Measurements from ENCODE around the gene RGS11. TPM values are rescaled to one million over a fixed set of nuclear protein-coding genes. Genes with fewer than 3 reads are reported as not detected.

The RGS11 gene
- total and polyA plus RNA-seq, 9 of the 15 experiments (the other 6 are each of a cell fraction or from before 2014, with no cell fraction given), result not detected

DNA sequence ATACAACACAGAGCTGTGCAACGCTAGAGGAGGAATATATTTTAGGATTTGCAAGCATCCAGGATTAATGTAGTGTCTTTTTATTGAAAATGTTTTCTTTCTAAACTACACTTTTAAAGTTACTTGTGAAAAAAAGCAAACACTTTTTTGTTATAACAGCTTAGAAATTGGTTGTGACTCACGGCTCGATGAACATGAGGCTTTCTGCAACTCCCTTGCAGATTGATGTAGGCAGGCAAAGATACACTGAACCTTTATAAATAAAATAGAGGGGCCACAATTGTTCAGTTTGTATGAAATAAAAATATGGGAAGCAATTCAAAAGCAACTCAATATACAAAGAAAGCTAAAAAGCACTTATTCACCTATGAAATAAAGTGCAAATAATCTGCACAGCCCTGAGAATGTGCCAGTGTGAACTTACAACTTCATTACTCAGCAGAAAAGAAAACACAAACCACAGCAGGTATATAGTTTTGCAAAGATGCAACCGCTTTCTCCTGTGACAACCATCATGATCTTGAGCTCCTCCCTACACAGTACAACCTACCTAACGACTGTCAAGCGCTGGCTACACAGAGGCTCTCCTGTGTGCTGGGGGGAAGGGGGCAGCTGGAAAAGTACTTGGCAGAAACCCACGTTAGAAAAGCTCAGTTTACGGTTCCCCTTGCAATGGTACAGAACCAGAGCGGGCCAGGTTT, 47.4 kb downstream of the RGS11 start (continued):
- TF ChIP-seq, protein P1, sequence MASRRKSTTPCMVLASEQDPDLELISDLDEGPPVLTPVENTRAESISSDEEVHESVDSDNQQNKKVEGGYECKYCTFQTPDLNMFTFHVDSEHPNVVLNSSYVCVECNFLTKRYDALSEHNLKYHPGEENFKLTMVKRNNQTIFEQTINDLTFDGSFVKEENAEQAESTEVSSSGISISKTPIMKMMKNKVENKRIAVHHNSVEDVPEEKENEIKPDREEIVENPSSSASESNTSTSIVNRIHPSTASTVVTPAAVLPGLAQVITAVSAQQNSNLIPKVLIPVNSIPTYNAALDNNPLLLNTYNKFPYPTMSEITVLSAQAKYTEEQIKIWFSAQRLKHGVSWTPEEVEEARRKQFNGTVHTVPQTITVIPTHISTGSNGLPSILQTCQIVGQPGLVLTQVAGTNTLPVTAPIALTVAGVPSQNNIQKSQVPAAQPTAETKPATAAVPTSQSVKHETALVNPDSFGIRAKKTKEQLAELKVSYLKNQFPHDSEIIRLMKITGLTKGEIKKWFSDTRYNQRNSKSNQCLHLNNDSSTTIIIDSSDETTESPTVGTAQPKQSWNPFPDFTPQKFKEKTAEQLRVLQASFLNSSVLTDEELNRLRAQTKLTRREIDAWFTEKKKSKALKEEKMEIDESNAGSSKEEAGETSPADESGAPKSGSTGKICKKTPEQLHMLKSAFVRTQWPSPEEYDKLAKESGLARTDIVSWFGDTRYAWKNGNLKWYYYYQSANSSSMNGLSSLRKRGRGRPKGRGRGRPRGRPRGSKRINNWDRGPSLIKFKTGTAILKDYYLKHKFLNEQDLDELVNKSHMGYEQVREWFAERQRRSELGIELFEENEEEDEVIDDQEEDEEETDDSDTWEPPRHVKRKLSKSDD (conservative IDR thresholded peaks at IDR 0.05; ENCODE audit: low read length), result no peak
- TF ChIP-seq KAT7 (CRISPR knock-in tag; IDR thresholded peaks at IDR 0.05; ENCODE audit: borderline replicate concordance) (0 out of 2 replicates have a peak, but pooled peaks have one; percentile 1), ZNF316 (IDR thresholded peaks at IDR 0.05) (peak; percentile 96), BCL6 (CRISPR knock-in tag; IDR thresholded peaks at IDR 0.05) (no peak), ZNF217 (CRISPR knock-in tag; IDR thresholded peaks at IDR 0.05) (no peak), BRD9 (IDR thresholded peaks at IDR 0.05; ENCODE audit: low read depth, partially characterized antibody) (no peak), TAF1 (IDR thresholded peaks at IDR 0.05; ENCODE audit: control insufficient read depth, extremely low read depth, insufficient read depth, low read length, severe bottlenecking) (no peak), ZNF24 (IDR thresholded peaks at IDR 0.05) (no peak), CBFB (CRISPR knock-in tag; IDR thresholded peaks at IDR 0.05) (0 out of 2 replicates have a peak, but pooled peaks have one; percentile 3), HOXB6 (CRISPR knock-in tag; IDR thresholded peaks at IDR 0.05; ENCODE audit: borderline replicate concordance) (no peak), CEBPB (tag; IDR thresholded peaks at IDR 0.05) (no peak), POLR2G (IDR thresholded peaks at IDR 0.05; ENCODE audit: low read depth, low read length) (no peak)
- TF ChIP-seq, protein P2, sequence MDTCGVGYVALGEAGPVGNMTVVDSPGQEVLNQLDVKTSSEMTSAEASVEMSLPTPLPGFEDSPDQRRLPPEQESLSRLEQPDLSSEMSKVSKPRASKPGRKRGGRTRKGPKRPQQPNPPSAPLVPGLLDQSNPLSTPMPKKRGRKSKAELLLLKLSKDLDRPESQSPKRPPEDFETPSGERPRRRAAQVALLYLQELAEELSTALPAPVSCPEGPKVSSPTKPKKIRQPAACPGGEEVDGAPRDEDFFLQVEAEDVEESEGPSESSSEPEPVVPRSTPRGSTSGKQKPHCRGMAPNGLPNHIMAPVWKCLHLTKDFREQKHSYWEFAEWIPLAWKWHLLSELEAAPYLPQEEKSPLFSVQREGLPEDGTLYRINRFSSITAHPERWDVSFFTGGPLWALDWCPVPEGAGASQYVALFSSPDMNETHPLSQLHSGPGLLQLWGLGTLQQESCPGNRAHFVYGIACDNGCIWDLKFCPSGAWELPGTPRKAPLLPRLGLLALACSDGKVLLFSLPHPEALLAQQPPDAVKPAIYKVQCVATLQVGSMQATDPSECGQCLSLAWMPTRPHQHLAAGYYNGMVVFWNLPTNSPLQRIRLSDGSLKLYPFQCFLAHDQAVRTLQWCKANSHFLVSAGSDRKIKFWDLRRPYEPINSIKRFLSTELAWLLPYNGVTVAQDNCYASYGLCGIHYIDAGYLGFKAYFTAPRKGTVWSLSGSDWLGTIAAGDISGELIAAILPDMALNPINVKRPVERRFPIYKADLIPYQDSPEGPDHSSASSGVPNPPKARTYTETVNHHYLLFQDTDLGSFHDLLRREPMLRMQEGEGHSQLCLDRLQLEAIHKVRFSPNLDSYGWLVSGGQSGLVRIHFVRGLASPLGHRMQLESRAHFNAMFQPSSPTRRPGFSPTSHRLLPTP (IDR thresholded peaks at IDR 0.05; ENCODE audit: borderline replicate concordance, extremely low read depth, insufficient read length), result no peak
- TF ChIP-seq, protein P3, sequence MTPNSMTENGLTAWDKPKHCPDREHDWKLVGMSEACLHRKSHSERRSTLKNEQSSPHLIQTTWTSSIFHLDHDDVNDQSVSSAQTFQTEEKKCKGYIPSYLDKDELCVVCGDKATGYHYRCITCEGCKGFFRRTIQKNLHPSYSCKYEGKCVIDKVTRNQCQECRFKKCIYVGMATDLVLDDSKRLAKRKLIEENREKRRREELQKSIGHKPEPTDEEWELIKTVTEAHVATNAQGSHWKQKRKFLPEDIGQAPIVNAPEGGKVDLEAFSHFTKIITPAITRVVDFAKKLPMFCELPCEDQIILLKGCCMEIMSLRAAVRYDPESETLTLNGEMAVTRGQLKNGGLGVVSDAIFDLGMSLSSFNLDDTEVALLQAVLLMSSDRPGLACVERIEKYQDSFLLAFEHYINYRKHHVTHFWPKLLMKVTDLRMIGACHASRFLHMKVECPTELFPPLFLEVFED (CRISPR knock-in tag; conservative IDR thresholded peaks at IDR 0.05), result no peak
- TF ChIP-seq, protein P4, sequence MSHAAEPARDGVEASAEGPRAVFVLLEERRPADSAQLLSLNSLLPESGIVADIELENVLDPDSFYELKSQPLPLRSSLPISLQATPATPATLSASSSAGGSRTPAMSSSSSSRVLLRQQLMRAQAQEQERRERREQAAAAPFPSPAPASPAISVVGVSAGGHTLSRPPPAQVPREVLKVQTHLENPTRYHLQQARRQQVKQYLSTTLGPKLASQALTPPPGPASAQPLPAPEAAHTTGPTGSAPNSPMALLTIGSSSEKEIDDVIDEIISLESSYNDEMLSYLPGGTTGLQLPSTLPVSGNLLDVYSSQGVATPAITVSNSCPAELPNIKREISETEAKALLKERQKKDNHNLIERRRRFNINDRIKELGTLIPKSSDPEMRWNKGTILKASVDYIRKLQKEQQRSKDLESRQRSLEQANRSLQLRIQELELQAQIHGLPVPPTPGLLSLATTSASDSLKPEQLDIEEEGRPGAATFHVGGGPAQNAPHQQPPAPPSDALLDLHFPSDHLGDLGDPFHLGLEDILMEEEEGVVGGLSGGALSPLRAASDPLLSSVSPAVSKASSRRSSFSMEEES (CRISPR knock-in tag; IDR thresholded peaks at IDR 0.05), result no peak
